Stimulated activated CD4-positive, alpha-beta T cell treated with anti-CD3 and anti-CD28 coated beads, TNF-alpha, amount 100 ng/mL, for 4 hours (primary cell): ENCODE measurements around the gene PHLDB3.

Experiments used
- DNase-seq, 3 experiments: peaks; one replicate each; pipeline ENCODE4 v3.0.0-alpha.2; 2020; ENCODE audit warnings: low read depth in 3 of 3

PHLDB3 gene

DNA sequence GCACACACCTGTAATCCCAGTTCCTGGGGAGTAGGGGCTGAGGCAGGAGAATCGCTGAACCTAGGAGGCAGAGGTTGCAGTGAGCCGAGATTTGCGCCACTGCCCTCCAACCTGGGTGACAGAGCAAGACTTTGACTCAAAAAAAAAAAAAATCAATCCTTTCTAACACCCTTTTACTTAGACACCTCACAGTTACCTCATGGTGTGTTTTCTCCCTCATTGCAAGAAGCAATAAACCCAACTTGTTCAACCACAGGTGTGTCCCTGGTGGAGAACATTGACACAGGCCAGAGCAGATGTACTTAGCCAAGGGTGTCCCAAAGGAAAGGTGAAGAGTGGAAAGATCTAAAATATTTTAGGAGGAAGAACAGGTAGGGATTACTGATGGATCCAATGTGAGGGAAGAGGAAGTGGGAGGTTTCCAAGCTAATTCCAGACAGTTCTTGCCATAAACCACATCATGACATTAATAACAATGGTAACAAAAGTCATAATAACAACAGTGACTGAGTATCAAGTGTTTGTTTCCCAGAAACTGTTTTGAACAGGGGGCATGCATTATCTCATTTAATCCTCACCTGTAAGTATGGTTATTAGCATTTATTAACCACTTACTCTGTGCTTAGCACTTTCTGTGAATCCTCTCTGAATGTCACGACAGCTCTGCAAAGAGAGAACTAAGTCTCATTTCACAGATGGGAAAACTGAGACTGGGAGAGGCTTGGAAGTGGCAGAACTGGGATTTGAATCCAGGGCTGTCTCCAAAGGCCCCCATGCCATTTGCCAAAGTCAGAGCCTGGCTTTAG lies 36.0 kb downstream of the PHLDB3 start:
- DNase-seq, result no peak

DNA sequence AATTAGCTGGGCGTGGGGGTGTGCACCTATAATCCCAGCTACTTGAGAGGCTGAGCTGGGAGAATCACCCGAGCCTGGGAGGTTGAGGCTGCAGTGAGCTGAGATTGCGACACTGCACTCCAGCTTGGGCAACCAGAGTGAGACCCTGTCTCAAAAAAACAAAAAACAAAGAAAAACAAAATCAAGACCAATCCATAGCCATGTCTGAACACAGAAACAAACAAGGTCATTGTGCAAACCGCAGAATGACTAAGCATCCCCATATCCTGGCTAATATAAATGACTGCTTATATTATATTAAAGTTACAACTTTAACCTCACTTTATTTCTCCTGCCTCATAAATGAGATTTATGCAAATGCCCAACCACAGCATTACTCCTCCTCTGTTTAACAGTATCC lies 36.8 kb downstream of the PHLDB3 start:
- DNase-seq, result no peak

DNA sequence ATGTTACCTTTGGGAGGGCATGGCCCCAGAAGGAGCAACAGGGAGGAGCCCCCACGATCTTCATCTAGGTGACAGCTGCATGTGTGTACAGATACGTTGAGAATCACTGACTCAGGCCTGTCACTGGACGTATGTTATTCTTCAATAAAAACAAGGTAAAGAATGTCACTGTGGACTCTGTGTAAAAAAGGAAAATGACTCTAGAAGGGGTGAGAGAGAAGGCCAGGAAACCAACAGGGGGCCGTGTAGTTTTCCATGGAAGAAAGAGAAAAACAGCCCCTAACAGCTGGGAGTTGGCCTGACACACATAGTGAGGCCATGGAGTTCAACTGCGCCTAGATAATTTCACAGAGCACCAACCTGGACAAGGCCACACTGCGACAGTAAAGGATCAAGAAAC lies 37.3 kb downstream of the PHLDB3 start:
- DNase-seq, result no peak

DNA sequence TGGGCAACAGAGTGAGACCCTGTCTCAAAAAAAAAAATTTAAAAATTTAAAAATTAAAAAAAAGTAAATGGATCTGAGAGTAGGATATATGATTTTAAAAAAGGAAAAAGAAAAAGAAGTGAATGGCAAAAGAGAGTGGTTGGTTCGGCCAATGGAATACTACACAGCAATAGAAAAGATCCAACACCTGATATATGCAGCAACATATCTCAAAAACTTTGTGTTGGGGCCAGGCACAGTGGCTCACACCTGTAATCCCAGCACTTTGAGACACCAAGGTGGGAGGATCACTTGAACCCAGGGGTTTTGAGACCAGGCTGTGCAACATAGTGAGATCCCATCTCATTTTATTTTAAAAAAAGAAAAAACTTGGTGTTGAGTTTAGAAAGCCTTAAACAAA lies 37.8 kb downstream of the PHLDB3 start:
- DNase-seq, result no peak

DNA sequence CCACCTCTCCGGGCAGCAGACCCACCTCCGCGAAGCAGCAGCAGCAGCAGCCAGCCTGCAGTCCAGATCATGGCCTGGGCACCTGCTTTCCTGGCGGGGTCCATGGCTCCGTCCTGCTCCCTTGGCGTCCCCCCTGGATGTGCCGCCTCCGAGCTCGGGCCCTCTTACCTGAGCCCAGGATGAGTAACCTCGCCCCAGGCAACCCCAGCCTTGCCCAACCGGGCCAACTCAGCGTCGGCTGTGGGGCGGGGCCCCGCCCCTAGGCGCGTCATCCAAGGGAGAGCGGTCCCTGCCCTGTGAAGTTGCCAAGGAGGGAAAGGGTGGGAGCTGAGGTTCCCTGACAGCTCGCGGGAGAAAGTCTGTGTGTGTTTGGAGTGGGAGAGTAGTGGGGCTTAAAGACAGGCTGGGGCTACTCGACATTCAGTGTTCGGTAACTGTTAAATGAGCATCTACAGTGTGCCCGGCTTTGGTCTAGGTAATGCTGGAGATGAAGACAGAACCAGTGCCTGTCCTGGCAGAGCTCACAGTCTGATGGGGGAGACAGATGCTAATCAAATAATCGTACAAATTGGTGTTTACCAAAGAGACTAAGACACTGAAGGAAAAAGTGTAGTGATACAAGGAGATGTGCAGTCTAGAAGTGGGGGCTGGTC lies 39.0 kb downstream of the PHLDB3 start, which contains the start of gene LYPD3:
TSS of gene LYPD3 (minus strand) at position 141 of the 653 bp plus-strand sequence. CDS start at position 104, 37 bp downstream.
- no peak for DNase-seq

DNA sequence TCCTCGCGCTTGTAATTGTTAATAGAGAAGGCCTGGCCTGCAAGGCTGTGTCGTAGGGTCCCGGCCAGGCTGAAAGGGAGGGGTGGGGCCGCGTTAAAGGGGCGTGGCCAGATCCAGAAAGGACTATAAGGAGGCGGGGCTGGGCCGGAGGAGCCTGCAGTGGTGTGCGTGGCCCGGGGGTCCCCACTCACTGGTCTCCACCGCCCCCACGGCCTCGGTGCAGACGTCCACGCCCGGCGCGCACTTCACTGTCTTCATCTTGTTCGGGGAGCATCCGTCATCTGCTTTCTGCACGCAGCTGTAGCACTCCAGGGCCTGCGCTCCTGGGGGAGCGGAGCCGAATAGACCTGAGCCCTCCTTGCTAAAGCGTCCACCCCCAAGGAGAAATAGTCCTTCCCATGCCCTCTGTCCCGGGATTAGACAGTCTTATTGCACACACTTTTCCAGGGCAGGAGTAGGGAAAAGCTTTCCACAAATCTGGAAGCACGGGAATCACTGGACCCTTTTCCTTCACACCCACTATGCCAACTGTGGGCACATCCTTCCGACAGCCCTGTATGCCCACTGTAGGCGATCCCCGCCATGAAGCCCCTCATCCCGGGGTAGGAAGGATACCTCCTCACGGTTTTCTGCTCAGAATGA lies 40.3 kb downstream of the PHLDB3 start:
- peak in 2 of 3 experiments; percentile 55 to 65 for DNase-seq

DNA sequence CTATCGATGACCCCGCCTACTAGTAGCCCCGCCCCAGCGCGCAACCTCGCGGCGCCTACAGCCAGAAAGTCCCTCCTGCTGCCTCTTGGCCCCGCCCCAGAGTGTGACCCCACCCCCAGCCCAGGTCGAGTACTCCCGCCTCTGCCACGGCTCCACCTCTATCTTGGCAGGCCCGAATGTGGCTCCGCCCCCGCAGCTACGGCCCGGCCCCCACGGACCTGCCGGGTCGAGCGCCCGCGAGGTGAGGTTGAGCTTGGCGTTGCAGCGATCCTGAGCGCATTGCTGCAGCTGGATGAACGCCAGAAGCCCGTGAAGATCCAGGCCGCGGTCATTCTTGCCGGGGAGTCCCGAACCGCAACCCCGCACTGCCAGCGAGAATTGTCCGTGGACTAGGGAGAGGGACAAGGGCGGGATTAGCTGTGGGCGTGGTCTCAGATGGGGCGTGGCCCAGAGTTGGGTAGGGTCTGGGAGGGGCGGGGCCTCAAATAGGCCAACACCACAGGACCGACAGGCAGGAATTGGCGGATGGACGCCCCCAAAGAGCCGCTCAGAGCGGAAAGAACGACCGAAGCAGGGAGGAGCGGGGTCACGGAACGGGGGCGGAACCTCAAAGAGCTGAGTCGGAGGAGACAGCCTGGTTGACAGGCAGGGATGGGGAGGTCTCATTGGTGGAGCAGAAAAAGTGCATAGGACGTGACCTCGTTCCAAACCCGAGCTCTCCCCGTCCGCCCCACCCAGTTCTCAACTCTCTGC lies 41.0 kb downstream of the PHLDB3 start:
- DNase-seq, result peak; percentile 99 to 100 (median 100)

DNA sequence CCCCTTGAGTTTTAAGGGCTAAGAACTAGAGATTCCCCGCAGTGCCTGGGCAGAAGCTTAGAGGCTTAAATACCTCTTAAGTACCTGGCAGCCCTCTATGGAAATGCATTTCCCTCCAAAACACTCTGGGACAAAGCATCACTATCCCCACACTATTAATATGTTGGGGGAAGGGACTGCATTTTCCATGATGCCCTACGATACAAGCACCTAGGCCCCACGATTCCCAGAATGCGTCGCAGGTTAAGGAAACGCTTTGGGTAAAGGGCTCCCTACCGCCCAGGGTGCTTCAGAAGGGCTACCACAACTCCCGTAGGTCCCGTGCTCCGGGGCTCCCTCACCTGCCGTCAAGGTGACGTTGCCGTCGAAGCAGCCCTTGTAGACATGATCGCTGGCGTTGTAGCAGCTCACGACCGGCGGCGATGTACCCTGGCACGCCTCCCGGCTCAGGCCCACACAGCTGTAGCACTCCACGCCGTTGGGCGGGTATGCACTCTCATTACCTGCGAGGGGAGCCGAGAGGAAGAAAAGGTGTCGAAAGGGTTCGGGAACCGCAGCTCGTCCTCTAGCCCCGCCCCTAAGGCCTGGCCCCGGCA lies 41.7 kb downstream of the PHLDB3 start:
- DNase-seq, result no peak

DNA sequence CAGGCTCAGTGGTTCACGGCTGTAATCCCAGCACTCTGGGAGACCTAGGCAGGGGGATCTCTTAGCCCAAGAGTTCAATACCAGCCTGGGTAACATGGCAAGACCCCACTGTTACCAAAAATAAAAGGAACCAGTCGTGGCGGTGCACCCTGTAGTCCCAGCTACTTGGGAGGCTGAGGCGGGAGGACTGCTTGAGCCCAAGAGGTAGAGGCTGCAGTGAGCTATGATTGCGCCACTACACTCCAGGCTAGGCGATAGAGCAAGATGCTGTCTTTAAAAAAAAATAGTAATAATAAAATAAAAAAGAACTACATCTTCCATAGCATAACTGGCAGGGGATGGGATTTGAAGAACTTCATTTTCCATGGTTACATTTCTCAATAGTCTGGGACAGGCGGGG lies 42.2 kb downstream of the PHLDB3 start:
- DNase-seq, result no peak

DNA sequence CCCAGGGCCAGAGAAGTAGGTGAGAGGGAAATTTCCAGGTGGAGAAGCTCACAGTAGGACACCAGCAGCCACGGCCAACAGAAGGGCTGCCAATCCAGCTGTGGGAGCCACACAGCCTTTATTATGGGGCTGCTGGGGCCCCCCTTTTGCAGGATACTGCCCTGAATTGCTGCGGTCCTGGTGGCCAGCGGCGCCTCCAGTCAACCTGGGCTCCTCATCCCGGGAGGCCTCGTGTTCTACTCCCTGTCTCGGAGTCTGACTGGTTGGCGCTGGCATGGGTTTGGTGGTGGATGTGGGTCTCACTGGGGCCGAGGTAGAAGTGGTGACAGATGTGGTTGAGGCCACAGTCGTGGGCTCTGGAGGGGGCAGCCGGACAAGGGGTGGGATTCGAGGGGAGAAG lies 43.2 kb downstream of the PHLDB3 start:
- no peak for DNase-seq

DNA sequence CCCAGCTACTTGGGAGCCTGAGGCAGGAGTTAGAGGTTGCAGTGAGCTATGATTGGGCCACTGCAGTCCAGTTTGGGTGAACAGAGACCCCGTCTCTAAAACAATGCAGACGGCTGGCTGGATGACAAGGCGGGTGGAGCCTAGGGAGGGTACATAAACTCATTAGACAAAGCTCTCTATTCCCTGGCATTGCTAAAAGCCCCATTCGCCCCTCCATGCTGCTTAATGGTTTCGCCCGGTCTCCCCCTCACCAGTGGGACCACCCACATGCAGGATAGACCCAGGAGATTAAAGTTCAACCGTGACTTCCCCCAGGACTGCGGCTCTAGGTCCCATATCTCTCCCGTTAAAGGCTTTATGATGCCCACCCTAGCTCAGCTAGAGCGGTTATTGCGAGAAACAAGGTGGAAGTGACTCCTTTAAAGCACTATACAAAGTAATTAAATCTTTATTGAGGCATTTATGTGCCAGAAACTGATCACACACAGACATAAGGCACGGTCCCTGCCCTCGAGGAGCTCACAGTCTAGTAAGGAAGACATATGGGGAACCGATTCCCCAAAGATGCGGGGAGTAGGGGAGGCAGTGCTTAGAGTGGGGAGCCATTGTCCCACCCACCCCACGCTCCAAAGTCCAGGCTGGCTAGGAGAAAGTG lies 44.1 kb downstream of the PHLDB3 start:
- no peak for DNase-seq

DNA sequence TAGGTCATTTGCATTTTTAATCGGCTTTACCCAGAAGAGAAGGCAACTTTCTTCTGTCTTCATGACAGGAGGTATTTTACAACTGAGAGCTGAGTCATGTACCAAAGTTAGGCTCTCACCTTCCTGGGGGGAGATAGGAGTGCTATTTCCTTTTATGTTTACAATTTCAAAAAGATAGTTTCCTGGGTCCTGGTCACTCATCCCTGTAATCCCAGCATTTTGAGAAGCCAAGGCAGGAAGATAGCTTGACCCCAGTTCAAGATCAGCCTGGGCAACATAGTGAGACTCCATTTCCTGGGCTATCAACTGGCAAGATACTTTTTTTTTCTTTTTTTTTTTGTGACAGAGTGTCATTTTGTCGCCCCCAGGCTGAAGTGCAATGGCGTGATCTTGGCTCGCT lies 46.7 kb downstream of the PHLDB3 start:
- no peak for DNase-seq

DNA sequence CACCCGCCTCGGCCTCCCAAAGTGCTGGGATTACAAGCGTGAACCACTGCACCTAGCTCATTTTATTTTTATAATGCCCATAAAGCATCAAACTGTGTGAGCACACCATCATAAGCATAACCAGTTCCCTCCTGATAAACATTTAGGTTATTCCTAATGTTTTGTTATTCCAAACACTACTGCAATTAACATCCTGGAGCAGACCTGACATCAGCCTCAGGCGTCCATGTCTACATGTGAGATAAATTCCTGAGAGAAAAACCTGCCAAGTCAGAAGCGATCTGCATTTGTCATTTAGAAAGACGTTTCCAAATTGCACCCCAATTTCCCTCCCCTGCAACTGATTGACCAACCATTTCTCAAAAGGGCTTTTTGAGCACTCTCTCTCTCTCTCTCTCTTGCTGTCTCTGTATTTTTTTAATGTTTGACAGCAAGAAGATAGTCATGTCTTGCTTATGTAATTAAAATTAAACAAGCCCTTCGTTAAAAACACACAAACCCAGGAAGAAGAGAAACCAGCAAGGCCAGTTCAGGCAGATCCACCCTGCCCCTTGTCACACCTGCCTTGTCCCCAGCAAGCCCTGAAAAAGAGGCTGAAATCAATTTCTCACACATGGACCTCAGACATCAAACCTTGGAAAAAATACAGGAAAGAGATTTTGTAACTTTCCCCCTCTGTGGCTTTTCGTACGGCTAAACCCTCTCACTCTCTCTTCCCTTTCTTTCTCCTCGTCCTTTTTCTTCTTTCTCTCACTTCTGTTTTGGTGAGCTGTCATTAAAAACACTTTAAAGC lies 49.0 kb downstream of the PHLDB3 start:
- no peak for DNase-seq

DNA sequence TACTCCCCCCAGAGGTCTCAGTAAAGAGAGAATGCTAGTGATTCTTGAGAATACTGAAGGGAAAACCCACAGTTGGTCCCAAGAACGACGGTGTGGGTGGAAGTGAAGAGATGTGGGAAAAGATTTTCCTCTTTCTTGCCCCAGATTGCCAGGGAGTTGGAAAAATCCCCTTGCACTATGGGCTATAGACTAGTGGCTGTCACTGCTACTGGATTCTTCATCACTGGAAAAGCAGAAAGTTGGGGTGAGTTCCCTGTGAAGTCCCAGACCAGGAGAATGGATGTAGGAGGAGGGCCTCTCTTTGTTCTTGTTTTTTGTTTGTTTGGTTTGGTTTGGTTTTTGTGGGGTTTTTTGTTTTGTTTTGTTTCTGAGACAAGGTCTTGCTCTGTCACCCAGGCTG lies 50.5 kb downstream of the PHLDB3 start:
- DNase-seq, result no peak

DNA sequence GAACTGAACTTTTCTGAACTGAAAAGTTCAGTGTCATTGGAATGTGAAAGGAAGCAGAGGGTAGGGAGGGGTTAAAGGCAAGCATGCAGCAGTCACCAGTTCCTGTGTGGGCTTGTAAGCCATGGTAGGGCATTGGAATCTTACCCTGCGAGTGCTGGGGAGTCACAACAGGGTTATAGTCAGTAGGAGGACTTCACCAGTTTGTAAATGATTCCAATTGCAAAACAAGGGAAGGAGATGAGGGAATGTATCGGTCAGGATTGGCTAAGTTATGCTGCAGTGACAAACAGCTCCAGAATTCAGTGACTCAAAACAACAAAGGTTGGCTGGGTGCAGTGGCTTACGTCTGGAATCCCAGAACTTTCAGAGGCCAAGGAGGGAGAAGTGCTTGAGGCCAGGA lies 52.0 kb downstream of the PHLDB3 start:
- no peak for DNase-seq

DNA sequence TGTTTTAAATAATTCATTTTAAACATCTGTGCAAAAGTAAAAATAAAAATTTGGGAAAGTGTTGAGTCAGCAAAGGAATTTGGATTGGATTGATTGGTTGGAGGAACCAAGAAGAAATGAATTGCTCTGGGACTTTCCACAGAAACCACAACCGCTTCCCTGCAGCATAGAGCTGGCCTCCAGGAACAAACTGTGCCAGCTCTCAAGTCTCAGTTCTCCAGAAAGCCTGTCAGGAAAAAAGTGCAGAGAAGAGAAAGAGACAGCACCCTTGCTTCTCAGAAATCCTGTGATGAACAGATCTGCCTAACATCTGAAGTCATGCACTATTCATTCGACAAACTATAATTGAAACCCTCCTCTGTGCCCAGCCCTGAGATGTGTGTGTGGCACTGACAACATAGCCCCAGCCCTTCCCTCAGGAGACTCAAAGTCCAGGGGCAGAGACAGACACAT lies 54.0 kb downstream of the PHLDB3 start:
- DNase-seq, result no peak

DNA sequence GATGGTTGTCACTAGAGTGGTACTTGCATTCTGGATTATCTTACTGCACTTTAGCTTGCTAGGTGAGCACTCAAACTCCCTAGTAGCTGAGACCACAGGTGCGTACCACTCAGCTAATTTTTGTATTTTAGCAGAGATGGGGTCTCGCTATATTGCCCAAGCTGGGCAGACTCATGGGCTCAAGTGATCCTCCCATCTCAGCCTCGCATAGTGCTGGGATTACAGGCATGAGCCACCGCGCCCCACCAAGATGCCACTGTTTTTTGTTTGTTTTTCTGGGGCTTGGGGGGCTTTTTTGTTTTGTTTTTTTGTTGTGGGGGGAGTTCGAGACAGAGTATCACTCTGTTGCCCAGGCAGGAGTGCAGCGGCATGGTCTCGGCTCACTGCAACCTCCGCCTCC lies 56.9 kb downstream of the PHLDB3 start:
- no peak for DNase-seq

DNA sequence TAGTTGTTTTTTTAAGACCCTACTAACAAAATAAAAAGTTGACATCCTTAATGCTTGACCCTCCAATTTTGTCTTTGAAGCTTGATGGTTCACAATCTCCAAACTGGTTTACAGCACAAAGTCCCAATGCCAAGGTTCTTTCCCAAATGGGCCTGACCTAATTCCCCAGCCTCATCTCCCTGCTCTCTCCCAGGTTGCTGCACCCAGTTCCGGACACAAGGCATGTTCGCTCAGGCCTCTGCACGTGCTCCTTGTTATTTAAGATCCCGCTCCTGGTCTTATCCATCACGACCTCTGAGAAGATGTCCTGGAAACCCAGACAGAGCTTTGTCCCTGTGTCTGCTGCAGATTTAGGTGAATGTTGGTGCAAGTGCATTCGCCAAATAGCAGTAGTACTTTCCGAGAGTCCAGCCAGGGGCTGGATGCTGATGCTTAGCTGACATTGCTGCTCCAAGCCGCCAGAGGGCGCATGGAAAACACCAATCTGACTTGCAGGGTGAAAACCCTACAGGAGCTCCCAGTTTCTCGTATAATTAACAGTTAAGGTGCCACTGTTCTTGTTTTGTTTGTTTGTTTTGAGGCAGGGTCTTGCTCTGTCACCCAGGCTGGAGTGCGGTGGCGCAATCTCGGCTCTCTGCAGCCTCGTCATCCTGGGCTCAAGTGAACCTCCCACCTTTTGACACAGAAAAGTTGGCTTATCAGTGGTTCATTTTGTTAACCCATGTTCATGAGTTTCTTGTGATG lies 57.6 kb downstream of the PHLDB3 start:
- peak; percentile 57 to 68 (median 63) for DNase-seq

DNA sequence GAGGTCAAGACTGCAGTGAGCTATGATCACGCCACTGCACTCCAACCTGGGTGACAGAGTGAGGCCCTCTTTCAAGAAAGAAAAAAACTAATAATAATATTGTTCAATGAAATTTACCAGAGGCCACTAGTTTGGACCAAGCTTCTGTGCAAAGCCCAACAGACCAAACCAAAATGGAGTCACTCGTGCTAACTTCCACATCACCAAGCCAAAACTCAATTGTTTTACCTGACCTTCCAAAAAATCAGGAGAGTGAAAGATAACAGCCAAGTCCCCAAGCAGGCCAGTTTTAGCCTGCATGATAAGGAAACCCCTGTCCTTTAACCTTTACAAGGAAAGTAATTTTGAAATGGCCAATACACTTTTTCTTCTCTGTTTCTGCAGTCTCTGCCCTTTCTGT lies 59.1 kb downstream of the PHLDB3 start:
- DNase-seq, result no peak
